NCI-H1417 treated with DMSO at 0.1 percent for 48 hours (cell line): ENCODE results near the gene CSNK1E.

Experiments used
- DNase-seq: peaks from one replicate; lab custom pipeline; 2025; lab: John Stamatoyannopoulos, UW

Gene CSNK1E

GRCh38 chr22:38273135-38273826, 44.0 kb downstream of the CSNK1E start:
- DNase-seq, result no peak

GRCh38 chr22:38272373-38273134, 44.7 kb downstream of the CSNK1E start, which contains the start of gene TMEM184B:
TSS of gene TMEM184B (minus strand) at chr22:38273010. CDS start at chr22:38247961, 25,049 bp downstream.
- no peak for DNase-seq

- no peak for DNase-seq
Measured at GRCh38 chr22:38271927-38272372, 45.3 kb downstream of the CSNK1E start.

- no peak for DNase-seq
Measured at GRCh38 chr22:38271101-38271500, 46.1 kb downstream of the CSNK1E start.

GRCh38 chr22:38270091-38270992, 46.9 kb downstream of the CSNK1E start:
- no peak for DNase-seq

- no peak for DNase-seq
Measured at GRCh38 chr22:38269466-38269865, 47.8 kb downstream of the CSNK1E start.

- DNase-seq, result no peak
Measured at GRCh38 chr22:38267086-38267485, 50.1 kb downstream of the CSNK1E start.

GRCh38 chr22:38266120-38266519, 51.1 kb downstream of the CSNK1E start:
- no peak for DNase-seq

GRCh38 chr22:38264322-38264843, 52.9 kb downstream of the CSNK1E start:
- no peak for DNase-seq

- no peak for DNase-seq
Measured at GRCh38 chr22:38262051-38262795, 55.0 kb downstream of the CSNK1E start.

- no peak for DNase-seq
Measured at GRCh38 chr22:38260761-38261681, 56.2 kb downstream of the CSNK1E start.

GRCh38 chr22:38259370-38259769, 57.9 kb downstream of the CSNK1E start:
- no peak for DNase-seq

- no peak for DNase-seq
Measured at GRCh38 chr22:38258895-38259294, 58.3 kb downstream of the CSNK1E start.

- DNase-seq, result no peak
Measured at GRCh38 chr22:38257650-38258250, 59.5 kb downstream of the CSNK1E start.

- no peak for DNase-seq
Measured at GRCh38 chr22:38257181-38257580, 60.1 kb downstream of the CSNK1E start.

- DNase-seq, result no peak
Measured at GRCh38 chr22:38255697-38256096, 61.5 kb downstream of the CSNK1E start.

- no peak for DNase-seq
Measured at GRCh38 chr22:38251341-38251692, 65.9 kb downstream of the CSNK1E start.

- no peak for DNase-seq
Measured at GRCh38 chr22:38250643-38251340, 66.4 kb downstream of the CSNK1E start.
